H9 (cell line): ENCODE measurements around the gene FCER1G. TPM values are rescaled to one million over a fixed set of nuclear protein-coding genes. Genes with fewer than 3 reads are reported as not detected.

ENCODE experiments used
- DNase-seq: peaks from one replicate; pipeline ENCODE4 v3.0.0-alpha.2; 2017
- H2AFZ ChIP-seq: one replicate; pipeline ENCODE4 v1.6.1; 2013; ENCODE audit warnings: mild to moderate bottlenecking, low read length, control low read depth, moderate library complexity
- H2AK5ac ChIP-seq: 2 replicates; pipeline ENCODE4 v1.6.1; 2013; ENCODE audit warnings: low read length, control low read depth, mixed read lengths; ENCODE audit not compliant: insufficient read length
- H2BK120ac ChIP-seq: one replicate; pipeline ENCODE4 v1.6.1; 2013; ENCODE audit warnings: low read depth, mild to moderate bottlenecking, low read length, control low read depth, inconsistent platforms; ENCODE audit not compliant: poor library complexity, severe bottlenecking
- H2BK12ac ChIP-seq: 2 replicates; pipeline ENCODE4 v1.6.1; 2013; ENCODE audit warnings: low read length, control low read depth, mixed read lengths, low read depth; ENCODE audit not compliant: insufficient read length
- H2BK15ac ChIP-seq: 2 replicates; pipeline ENCODE4 v1.6.1; 2013; ENCODE audit warnings: low read depth, low read length, control low read depth
- H2BK20ac ChIP-seq: one replicate; pipeline ENCODE4 v1.6.1; 2013; ENCODE audit warnings: low read depth, mild to moderate bottlenecking, low read length, control low read depth, inconsistent platforms; ENCODE audit not compliant: poor library complexity, severe bottlenecking
- H2BK5ac ChIP-seq: 2 replicates; pipeline ENCODE4 v1.6.1; 2013; ENCODE audit warnings: low read length, control low read depth, mixed read lengths; ENCODE audit not compliant: insufficient read length
- H3K14ac ChIP-seq: 2 replicates; pipeline ENCODE4 v1.6.1; 2013; ENCODE audit warnings: low read length, control low read depth; ENCODE audit not compliant: insufficient read depth
- H3K18ac ChIP-seq: 2 replicates; pipeline ENCODE4 v1.6.1; 2013; ENCODE audit warnings: low read depth, mild to moderate bottlenecking, mixed read lengths, low read length, control low read depth; ENCODE audit not compliant: insufficient read length
- H3K23ac ChIP-seq: 2 replicates; pipeline ENCODE4 v1.6.1; 2013; ENCODE audit warnings: low read length, control low read depth, mixed read lengths, low read depth; ENCODE audit not compliant: insufficient read length
- H3K23me2 ChIP-seq: 2 replicates; pipeline ENCODE4 v1.6.1; 2013; ENCODE audit warnings: low read depth, mild to moderate bottlenecking, mixed read lengths, low read length, control low read depth; ENCODE audit not compliant: insufficient read length, poor library complexity, severe bottlenecking
- H3K27ac ChIP-seq: 2 replicates; pipeline ENCODE4 v1.5.1; 2013; ENCODE audit warnings: low read length, control low read depth, mixed read lengths, low read depth; ENCODE audit not compliant: insufficient read length
- H3K27me3 ChIP-seq: 2 replicates; pipeline ENCODE4 v1.6.1; 2013; ENCODE audit warnings: low read length, control low read depth, inconsistent platforms; ENCODE audit not compliant: insufficient read depth
- H3K4ac ChIP-seq: 2 replicates; pipeline ENCODE4 v1.6.1; 2013; ENCODE audit warnings: low read depth, mild to moderate bottlenecking, control low read depth, inconsistent platforms, low read length, moderate library complexity
- H3K4me1 ChIP-seq: 2 replicates; pipeline ENCODE4 v1.6.1; 2013; ENCODE audit warnings: low read length, control low read depth, inconsistent platforms; ENCODE audit not compliant: insufficient read depth
- H3K4me2 ChIP-seq: 2 replicates; pipeline ENCODE4 v1.6.1; 2013; ENCODE audit warnings: low read length, control low read depth, mixed read lengths; ENCODE audit not compliant: insufficient read length, insufficient read depth
- H3K56ac ChIP-seq: 2 replicates; pipeline ENCODE4 v1.6.1; 2013; ENCODE audit warnings: low read depth, mild to moderate bottlenecking, mixed read lengths, low read length, control low read depth; ENCODE audit not compliant: insufficient read length
- H3K79me1 ChIP-seq: 2 replicates; pipeline ENCODE4 v1.6.1; 2013; ENCODE audit warnings: low read depth, mild to moderate bottlenecking, moderate library complexity, low read length, control low read depth, inconsistent platforms; ENCODE audit not compliant: insufficient read depth, poor library complexity, severe bottlenecking
- H3K79me2 ChIP-seq: 2 replicates; pipeline ENCODE4 v1.6.1; 2013; ENCODE audit warnings: low read length, control low read depth, inconsistent platforms; ENCODE audit not compliant: insufficient read depth
- H3K9ac ChIP-seq: 2 replicates; pipeline ENCODE4 v1.6.1; 2013; ENCODE audit warnings: low read length, control low read depth, mixed read lengths; ENCODE audit not compliant: insufficient read length; ENCODE audit errors: extremely low read depth
- H3K9me3 ChIP-seq: one replicate; pipeline ENCODE4 v1.6.1; 2013; ENCODE audit warnings: low read depth, low read length, inconsistent platforms; ENCODE audit not compliant: control insufficient read depth
- H3T11ph ChIP-seq: one replicate; pipeline ENCODE4 v1.6.1; 2013; ENCODE audit warnings: mild to moderate bottlenecking, low read length, control low read depth, inconsistent platforms
- H4K20me1 ChIP-seq: one replicate; pipeline ENCODE4 v1.6.1; 2013; ENCODE audit not compliant: control insufficient read depth, insufficient read length, insufficient read depth
- H4K5ac ChIP-seq: 2 replicates; pipeline ENCODE4 v1.6.1; 2013; ENCODE audit warnings: low read depth, mild to moderate bottlenecking, mixed read lengths, low read length, control low read depth; ENCODE audit not compliant: insufficient read length
- H4K8ac ChIP-seq: replicated peaks from 2 replicates; pipeline ENCODE4 v1.6.1; 2013; ENCODE audit warnings: low read length, control low read depth, mixed read lengths, low read depth; ENCODE audit not compliant: insufficient read length
- H4K91ac ChIP-seq: 2 replicates; pipeline ENCODE4 v1.6.1; 2013; ENCODE audit warnings: low read depth, mild to moderate bottlenecking, moderate library complexity, mixed read lengths, low read length, control low read depth; ENCODE audit not compliant: insufficient read length
- H3K27ac Mint-ChIP-seq, 3 experiments: 2 replicates in 2 of 3; 3 replicates in 1 of 3; pipeline ENCODE4 v1.8.0; 2020 to 2021; ENCODE audit warnings: mixed read lengths in 3 of 3, mild to moderate bottlenecking in 1 of 3, moderate library complexity in 1 of 3
- H3K27me3 Mint-ChIP-seq: 2 replicates; pipeline ENCODE4 v1.8.0; 2021; ENCODE audit warnings: low read depth, mild to moderate bottlenecking, moderate library complexity, mixed read lengths
- H3K36me3 Mint-ChIP-seq, 3 experiments: 2 replicates in 2 of 3; 3 replicates in 1 of 3; pipeline ENCODE4 v1.8.0; 2020 to 2021; ENCODE audit warnings: low read depth in 3 of 3, mixed read lengths in 3 of 3; ENCODE audit not compliant: insufficient read depth in 1 of 3
- H3K4me1 Mint-ChIP-seq, 2 experiments: 2 replicates each; pipeline ENCODE4 v1.8.0; 2020; ENCODE audit warnings: mixed read lengths in 2 of 2
- H3K4me3 Mint-ChIP-seq, 2 experiments: 2 replicates in 1 of 2; 3 replicates in 1 of 2; pipeline ENCODE4 v1.8.0; 2020 to 2021; ENCODE audit warnings: mild to moderate bottlenecking in 2 of 2, mixed read lengths in 2 of 2, moderate library complexity in 1 of 2
- H3K9me3 Mint-ChIP-seq, 2 experiments: 2 replicates in 1 of 2; 3 replicates in 1 of 2; pipeline ENCODE4 v1.8.0; 2020; ENCODE audit warnings: mild to moderate bottlenecking in 2 of 2, mixed read lengths in 2 of 2, moderate library complexity in 1 of 2
- WGBS: extraction: QIAGEN DNeasy Blood & Tissue Kit; methylation state at CpG from one replicate; pipeline ENCODE4 v1.1.7; 2013; ENCODE audit warnings: missing lambda C conversion rate, low lambda C conversion rate, mixed read lengths; ENCODE audit not compliant: insufficient read length; ENCODE audit errors: extremely low coverage; 5-methylcytosine and 5-hydroxymethylcytosine counted together
- total RNA-seq: library from RNA; stranded (reverse); gene quantifications from 2 replicates; pipeline ENCODE4 v1.2.1, GENCODE V29; 2021
- TF ChIP-seq, protein P1 (sequence below): fragments of 200-600 bp; sonication (generic); conservative IDR thresholded peaks from 3 replicates; pipeline ENCODE4 v1.8.0; 2021; ENCODE audit warnings: antibody characterized with exemption, mild to moderate bottlenecking

FCER1G gene
- total RNA-seq, 1 experiment from 2014 or later, result 0.90 TPM

DNA sequence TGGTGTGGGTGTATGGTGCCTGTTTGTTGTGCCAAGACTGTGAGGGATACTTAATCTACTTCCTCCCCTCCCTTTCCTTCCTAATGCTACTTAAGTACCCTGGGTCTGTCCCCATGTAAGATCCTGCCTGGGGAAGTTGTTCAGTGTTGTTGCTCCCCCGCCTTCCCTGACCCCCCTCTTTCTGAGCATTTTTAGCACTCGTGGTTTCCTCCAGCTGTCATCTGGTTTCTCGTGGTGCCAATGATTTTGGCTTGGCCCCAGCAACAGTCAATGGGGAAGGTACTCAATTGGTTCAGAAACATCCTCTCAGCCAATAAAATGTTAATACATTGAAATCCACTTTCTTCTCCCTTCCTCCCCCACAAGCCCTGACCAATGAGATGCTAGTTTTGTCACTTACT is 29.8 kb upstream of the FCER1G start:
- Mint-ChIP-seq H3K27ac (0 out of 7 replicates have a peak overlapping the region, but pooled peaks of 1 of the 3 experiments have one; percentile 6), H3K9me3 (no peaks in the 10 kb centered on the region), H3K4me1 (peaks cover 4 to 7% of the 10 kb centered on the region in 2 experiments; a peak in 3 of 4 replicates), H3K27me3 (peaks cover 2% of the 10 kb centered on the region; the same call in 1 of the 2 replicates), H3K4me3 (no peak overlapping the region), H3K36me3 (no peaks in the 10 kb centered on the region)
- Histone ChIP-seq H3T11ph (no peak overlapping the region), H2AFZ (no peak overlapping the region), H2AK5ac (no peak overlapping the region), H4K20me1 (peaks cover 3% of the 10 kb centered on the region), H3K4me2 (no peak overlapping the region), H3K79me2 (no peaks in the 10 kb centered on the region), H4K5ac (no peak overlapping the region), H3K79me1 (no peaks in the 10 kb centered on the region), H3K27ac (no peak overlapping the region), H3K27me3 (no peaks in the 10 kb centered on the region), H3K9me3 (no peaks in the 10 kb centered on the region), H3K23me2 (no peaks in the 10 kb centered on the region), H2BK15ac (no peak overlapping the region), H3K56ac (no peak overlapping the region), H2BK120ac (no peak overlapping the region), H2BK5ac (no peak overlapping the region), H4K8ac (no peak overlapping the region), H3K4me1 (no peaks in the 10 kb centered on the region), H4K91ac (no peak overlapping the region), H3K4ac (no peak overlapping the region), H3K14ac (no peak overlapping the region), H2BK20ac (no peak overlapping the region), H3K23ac (no peak overlapping the region), H3K9ac (no peak overlapping the region), H2BK12ac (no peak overlapping the region), H3K18ac (no peak overlapping the region)
- no CpG with 5 or more reads among the region's 3 CpGs for WGBS
- TF ChIP-seq, protein P1, sequence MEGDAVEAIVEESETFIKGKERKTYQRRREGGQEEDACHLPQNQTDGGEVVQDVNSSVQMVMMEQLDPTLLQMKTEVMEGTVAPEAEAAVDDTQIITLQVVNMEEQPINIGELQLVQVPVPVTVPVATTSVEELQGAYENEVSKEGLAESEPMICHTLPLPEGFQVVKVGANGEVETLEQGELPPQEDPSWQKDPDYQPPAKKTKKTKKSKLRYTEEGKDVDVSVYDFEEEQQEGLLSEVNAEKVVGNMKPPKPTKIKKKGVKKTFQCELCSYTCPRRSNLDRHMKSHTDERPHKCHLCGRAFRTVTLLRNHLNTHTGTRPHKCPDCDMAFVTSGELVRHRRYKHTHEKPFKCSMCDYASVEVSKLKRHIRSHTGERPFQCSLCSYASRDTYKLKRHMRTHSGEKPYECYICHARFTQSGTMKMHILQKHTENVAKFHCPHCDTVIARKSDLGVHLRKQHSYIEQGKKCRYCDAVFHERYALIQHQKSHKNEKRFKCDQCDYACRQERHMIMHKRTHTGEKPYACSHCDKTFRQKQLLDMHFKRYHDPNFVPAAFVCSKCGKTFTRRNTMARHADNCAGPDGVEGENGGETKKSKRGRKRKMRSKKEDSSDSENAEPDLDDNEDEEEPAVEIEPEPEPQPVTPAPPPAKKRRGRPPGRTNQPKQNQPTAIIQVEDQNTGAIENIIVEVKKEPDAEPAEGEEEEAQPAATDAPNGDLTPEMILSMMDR, result no peak
- no peak for DNase-seq
